Measurements from ENCODE around the gene OSBPL5. TPM values are rescaled to one million over a fixed set of nuclear protein-coding genes. Genes with fewer than 3 reads are reported as not detected.

Gene OSBPL5
- total RNA-seq, 1 experiment from 2014 or later, result 51.4 TPM

- TF ChIP-seq, protein P1, sequence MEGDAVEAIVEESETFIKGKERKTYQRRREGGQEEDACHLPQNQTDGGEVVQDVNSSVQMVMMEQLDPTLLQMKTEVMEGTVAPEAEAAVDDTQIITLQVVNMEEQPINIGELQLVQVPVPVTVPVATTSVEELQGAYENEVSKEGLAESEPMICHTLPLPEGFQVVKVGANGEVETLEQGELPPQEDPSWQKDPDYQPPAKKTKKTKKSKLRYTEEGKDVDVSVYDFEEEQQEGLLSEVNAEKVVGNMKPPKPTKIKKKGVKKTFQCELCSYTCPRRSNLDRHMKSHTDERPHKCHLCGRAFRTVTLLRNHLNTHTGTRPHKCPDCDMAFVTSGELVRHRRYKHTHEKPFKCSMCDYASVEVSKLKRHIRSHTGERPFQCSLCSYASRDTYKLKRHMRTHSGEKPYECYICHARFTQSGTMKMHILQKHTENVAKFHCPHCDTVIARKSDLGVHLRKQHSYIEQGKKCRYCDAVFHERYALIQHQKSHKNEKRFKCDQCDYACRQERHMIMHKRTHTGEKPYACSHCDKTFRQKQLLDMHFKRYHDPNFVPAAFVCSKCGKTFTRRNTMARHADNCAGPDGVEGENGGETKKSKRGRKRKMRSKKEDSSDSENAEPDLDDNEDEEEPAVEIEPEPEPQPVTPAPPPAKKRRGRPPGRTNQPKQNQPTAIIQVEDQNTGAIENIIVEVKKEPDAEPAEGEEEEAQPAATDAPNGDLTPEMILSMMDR (conservative IDR thresholded peaks at IDR 0.05; ENCODE audit: low read depth, low read length), result no peak
- TF ChIP-seq EZH2 (IDR thresholded peaks at IDR 0.05; ENCODE audit: low read length, unreplicated experiment) (no peak), EZH2phosphoT487 (IDR thresholded peaks at IDR 0.05; ENCODE audit: borderline replicate concordance, low read length) (no peak)
- CTCF ChIA-PET, result no interaction called here
These were observed 17.3 kb upstream of the OSBPL5 start for GRCh38 chr11:3182462-3182852.

DNA sequence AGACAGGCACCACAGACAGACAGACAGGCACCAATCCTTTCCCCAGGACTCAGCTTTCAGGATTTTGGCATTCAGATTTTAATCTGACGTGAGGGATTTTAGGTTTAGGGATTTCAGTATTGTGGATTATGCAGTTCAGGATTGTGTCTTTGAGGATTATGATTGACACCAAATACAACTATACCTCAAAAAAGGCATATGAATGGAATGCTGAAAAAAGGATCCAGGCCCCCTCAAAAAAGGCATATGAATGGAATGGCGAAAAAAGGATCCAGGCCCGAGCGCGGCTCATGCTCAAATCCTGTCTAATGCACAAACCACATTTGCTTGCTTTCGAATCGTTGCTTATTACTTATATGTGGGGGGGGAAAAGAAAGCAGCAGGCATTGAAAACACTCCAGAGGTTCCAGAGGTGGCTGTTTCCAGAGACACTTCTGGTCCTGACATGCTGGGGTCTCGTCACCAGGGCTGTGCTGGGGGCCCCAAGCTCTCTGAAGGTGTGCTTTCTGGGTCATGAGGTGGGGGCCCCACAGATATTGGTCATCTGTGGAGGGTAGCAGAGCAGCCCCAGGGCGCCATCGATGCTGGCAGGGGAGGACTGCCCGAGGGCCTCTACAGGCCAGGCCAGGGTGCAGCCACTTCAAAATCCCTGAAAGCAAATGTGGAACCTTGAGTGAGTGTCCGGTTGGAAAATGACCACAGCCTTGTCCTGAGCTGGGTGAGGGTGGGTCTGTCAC is 16.8 kb upstream of the OSBPL5 start:
- POLR2A ChIA-PET (ENCODE audit: unreplicated experiment), result no interaction called here
- no peak for DNase-seq
- Histone ChIP-seq H3K4me3 (ENCODE audit: low read length) (no peak overlapping the region), H3F3A (ENCODE audit: low read length, unreplicated experiment) (no peaks in the 10 kb centered on the region), H3K9ac (ENCODE audit: low read length) (no peak overlapping the region), H3K9me3 (ENCODE audit: low read length) (no peaks in the 10 kb centered on the region), H4K20me1 (ENCODE audit: low read length) (no peaks in the 10 kb centered on the region), H3K27ac (ENCODE audit: low read length) (no peak overlapping the region), H3K79me2 (ENCODE audit: low read length) (no peaks in the 10 kb centered on the region), H2AFZ (ENCODE audit: low read length) (no peak overlapping the region), H3K27me3 (ENCODE audit: low read length) (no peaks in the 10 kb centered on the region), H3K4me2 (ENCODE audit: low read length) (no peak overlapping the region), H3K36me3 (ENCODE audit: low read depth, low read length) (no peaks in the 10 kb centered on the region), H3K9me2 (replicated peaks; ENCODE audit: low read length) (no peaks in the 10 kb centered on the region), H3K4me1 (ENCODE audit: insufficient read depth, low read length) (no peaks in the 10 kb centered on the region)
- intact Hi-C loops (cut with micrococcal nuclease), result no loop called here
- ATAC-seq, result no peak
- BruUV-seq (replicated peaks), result no TSS peak
- no peak for TF ChIP-seq EZH2 (IDR thresholded peaks at IDR 0.05; ENCODE audit: low read length, unreplicated experiment)
- TF ChIP-seq, protein P1 (conservative IDR thresholded peaks at IDR 0.05; ENCODE audit: low read depth, low read length), result no peak
- TF ChIP-seq EZH2phosphoT487 (IDR thresholded peaks at IDR 0.05; ENCODE audit: borderline replicate concordance, low read length), result no peak
- CTCF ChIA-PET, result no interaction called here

More at GRCh38 chr11:3182462-3182852, 17.3 kb upstream of the OSBPL5 start:
- BruUV-seq (replicated peaks), result no TSS peak
- no peaks in the 10 kb centered on the region for H3K79me2 ChIP-seq (ENCODE audit: low read length)
- no peak for DNase-seq
- no peaks in the 10 kb centered on the region for H3K9me2 ChIP-seq (replicated peaks; ENCODE audit: low read length)
- no peaks in the 10 kb centered on the region for H4K20me1 ChIP-seq (ENCODE audit: low read length)
- no peak overlapping the region for H3K9ac ChIP-seq (ENCODE audit: low read length)
- no peak overlapping the region for H3K27ac ChIP-seq (ENCODE audit: low read length)
- POLR2A ChIA-PET (ENCODE audit: unreplicated experiment), result no interaction called here
- H3K36me3 ChIP-seq (ENCODE audit: low read depth, low read length), result no peaks in the 10 kb centered on the region
- intact Hi-C loops (cut with micrococcal nuclease), result no loop called here
- ATAC-seq, result no peak
- H3K27me3 ChIP-seq (ENCODE audit: low read length), result no peaks in the 10 kb centered on the region
- no peak overlapping the region for H3K4me3 ChIP-seq (ENCODE audit: low read length)
- H3K4me2 ChIP-seq (ENCODE audit: low read length), result no peak overlapping the region
- no peaks in the 10 kb centered on the region for H3K9me3 ChIP-seq (ENCODE audit: low read length)
- no peak overlapping the region for H2AFZ ChIP-seq (ENCODE audit: low read length)
- no peaks in the 10 kb centered on the region for H3K4me1 ChIP-seq (ENCODE audit: insufficient read depth, low read length)
- no peaks in the 10 kb centered on the region for H3F3A ChIP-seq (ENCODE audit: low read length, unreplicated experiment)

- no TSS peak for BruUV-seq (replicated peaks)
- Histone ChIP-seq H4K20me1 (ENCODE audit: low read length) (no peaks in the 10 kb centered on the region), H3K9ac (ENCODE audit: low read length) (no peak overlapping the region), H3K9me3 (ENCODE audit: low read length) (no peaks in the 10 kb centered on the region), H3K4me1 (ENCODE audit: insufficient read depth, low read length) (no peaks in the 10 kb centered on the region), H3K4me3 (ENCODE audit: low read length) (no peak overlapping the region), H3F3A (ENCODE audit: low read length, unreplicated experiment) (no peaks in the 10 kb centered on the region), H3K27ac (ENCODE audit: low read length) (no peak overlapping the region), H3K9me2 (replicated peaks; ENCODE audit: low read length) (no peaks in the 10 kb centered on the region), H3K36me3 (ENCODE audit: low read depth, low read length) (no peaks in the 10 kb centered on the region), H2AFZ (ENCODE audit: low read length) (no peak overlapping the region), H3K4me2 (ENCODE audit: low read length) (no peak overlapping the region), H3K27me3 (ENCODE audit: low read length) (no peaks in the 10 kb centered on the region), H3K79me2 (ENCODE audit: low read length) (no peaks in the 10 kb centered on the region)
- ATAC-seq (no peak), DNase-seq (no peak)
- intact Hi-C loops (cut with micrococcal nuclease), result no loop called here
- TF ChIP-seq, protein P1 (conservative IDR thresholded peaks at IDR 0.05; ENCODE audit: low read depth, low read length), result no peak
- ChIA-PET CTCF (no interaction called here), POLR2A (ENCODE audit: unreplicated experiment) (no interaction called here)
These were observed 15.8 kb upstream of the OSBPL5 start for GRCh38 chr11:3180869-3181268.
